Activated naive CD8-positive, alpha-beta T cell (primary cell): Measurements from ENCODE around the gene KIRREL2.
"Not testable (repeated sequence)": the region's sequence is repeated elsewhere in the genome, so short reads cannot be mapped to it uniquely, and the experiment has no call there.

Experiments
- H3K27ac Mint-ChIP-seq: one replicate; pipeline ENCODE4 v1.8.0; 2021; ENCODE audit warnings: mixed read lengths
- H3K27me3 Mint-ChIP-seq: one replicate; pipeline ENCODE4 v1.8.0; 2021; ENCODE audit warnings: mixed read lengths
- H3K36me3 Mint-ChIP-seq: one replicate; pipeline ENCODE4 v1.8.0; 2021; ENCODE audit warnings: mixed read lengths
- H3K4me1 Mint-ChIP-seq: one replicate; pipeline ENCODE4 v1.8.0; 2021; ENCODE audit warnings: low read depth, mixed read lengths
- H3K4me3 Mint-ChIP-seq: one replicate; pipeline ENCODE4 v1.8.0; 2021; ENCODE audit warnings: mild to moderate bottlenecking, mixed read lengths
- H3K9me3 Mint-ChIP-seq: one replicate; pipeline ENCODE4 v1.8.0; 2021; ENCODE audit warnings: low read depth, mixed read lengths

The KIRREL2 gene

DNA sequence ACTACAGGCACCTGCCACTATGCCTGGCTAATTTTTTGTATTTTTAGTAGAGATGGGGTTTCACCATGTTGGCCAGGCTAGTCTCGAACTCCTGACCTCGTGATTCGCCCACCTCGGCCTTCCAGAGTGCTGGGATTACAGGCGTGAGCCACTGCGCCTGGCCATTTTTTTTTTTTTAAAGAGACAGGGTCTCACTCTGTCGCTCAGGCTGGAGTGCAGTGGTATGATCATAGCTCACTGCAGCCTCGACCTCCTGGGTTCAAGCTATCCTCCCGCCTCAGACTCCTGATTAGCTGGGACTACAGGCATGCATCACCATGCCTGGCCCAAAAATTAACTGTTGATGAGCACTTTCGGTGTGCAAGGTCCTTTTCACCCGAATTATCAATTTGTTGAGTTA lies 20.6 kb upstream of the KIRREL2 start:
- H3K36me3 Mint-ChIP-seq, H3K4me3 Mint-ChIP-seq, H3K4me1 Mint-ChIP-seq, H3K27ac Mint-ChIP-seq, H3K9me3 Mint-ChIP-seq: not testable (repeated sequence)
- peaks cover 20% of the 10 kb centered on the region for H3K27me3 Mint-ChIP-seq

DNA sequence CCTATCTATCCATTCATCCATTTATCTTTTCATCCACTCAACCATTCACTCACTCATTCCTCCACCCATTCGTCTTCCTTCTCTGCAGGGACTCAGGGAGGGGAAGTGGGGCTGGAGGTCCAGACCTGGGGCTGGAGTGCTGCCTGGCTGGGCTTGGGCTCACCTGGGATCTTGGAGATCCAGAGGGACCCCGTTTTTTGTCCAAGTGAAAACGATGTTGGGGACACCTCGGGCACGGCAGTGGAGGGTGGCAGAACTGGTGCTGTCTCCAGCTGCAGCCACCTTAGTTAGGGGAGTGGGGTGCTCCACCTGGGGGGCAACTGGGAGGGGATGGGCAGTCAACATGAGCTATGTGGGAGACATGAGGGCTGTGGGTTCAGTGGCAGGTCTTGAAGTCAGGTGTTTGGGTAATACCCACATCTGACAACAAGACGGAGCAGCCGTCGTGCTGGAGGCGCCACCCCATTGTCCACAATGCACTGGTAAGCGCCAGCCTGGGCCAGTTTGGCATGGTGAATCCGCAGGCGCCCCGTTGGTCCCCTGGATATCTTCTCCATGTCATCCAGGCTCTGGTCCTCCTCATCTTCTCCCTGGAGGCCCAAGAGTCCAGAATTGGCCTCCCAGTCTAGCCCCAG lies 14.6 kb upstream of the KIRREL2 start:
- H3K9me3 Mint-ChIP-seq, result no peaks in the 10 kb centered on the region
- no peak overlapping the region for H3K4me3 Mint-ChIP-seq
- peaks cover 4% of the 10 kb centered on the region for H3K36me3 Mint-ChIP-seq
- H3K27ac Mint-ChIP-seq, result no peak overlapping the region
- H3K27me3 Mint-ChIP-seq, result peaks cover 29% of the 10 kb centered on the region
- peaks cover 15% of the 10 kb centered on the region for H3K4me1 Mint-ChIP-seq

DNA sequence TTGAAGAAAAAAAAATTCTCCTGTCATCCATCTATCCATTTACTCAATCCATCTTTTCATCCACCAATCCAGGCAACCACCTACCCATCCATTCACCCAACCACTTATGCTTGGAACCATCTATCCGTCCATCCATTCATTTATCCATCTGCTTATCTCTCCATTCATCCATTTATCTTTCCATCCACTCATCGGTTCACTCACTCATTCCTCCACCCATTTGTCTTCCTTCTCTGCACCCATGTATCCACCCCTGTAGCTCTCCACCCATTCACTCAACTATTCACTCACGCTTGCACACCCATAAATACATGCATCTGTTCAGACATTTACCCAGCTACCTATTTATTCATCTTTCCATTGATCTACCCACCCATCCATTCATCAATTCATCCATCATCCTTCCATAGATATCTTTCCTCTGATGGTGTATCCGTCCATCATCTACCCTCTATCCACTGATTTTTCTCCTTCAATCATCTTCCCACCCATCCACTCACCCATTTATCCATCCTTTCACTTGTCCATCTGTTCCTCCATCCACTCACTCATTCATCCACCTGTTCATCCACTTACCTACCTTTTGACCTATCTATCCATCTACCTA lies 13.9 kb upstream of the KIRREL2 start:
- Mint-ChIP-seq H3K4me1 (peaks cover 15% of the 10 kb centered on the region), H3K4me3 (no peak overlapping the region), H3K27me3 (peaks cover 29% of the 10 kb centered on the region), H3K36me3 (peaks cover 4% of the 10 kb centered on the region), H3K9me3 (no peaks in the 10 kb centered on the region), H3K27ac (no peak overlapping the region)

DNA sequence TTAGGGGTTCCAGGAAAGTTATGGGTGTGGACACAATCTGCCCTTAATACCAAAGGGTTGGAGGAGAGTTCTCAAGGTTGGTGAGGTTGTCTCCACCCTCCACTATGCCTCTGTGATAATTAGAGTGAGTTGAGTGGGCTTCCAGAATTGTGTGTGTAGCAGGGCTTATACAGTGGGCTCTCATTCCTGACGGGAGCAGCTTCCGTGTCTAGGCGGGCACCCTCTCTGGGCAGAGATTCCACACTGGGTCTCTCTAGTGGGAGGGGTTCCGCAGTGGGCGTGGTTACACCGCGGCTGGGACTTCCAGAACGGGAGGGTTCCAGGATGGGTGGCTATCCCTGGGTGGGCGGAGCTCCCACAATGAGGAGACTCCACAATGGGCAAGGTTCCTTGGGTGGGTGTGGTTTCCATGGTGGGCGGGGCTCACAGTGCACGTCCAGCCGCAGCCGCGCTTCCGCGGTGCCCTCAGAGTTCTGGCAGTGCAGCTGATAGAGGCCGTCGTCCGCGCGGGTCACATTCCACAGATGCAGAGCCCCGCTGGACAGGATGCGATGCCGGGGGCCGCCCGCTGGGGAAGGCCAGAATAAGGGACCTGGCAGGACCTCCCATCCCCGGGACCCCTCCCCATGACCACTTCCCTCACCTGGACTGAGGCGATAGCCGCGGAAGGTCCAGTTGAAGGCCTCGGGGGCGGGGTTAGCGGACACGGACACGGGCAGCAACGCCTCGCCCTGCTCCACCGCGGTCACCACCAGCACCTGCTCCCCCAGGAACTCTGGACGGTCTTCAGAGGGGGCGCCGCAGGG lies 12.8 kb upstream of the KIRREL2 start:
- Mint-ChIP-seq H3K9me3 (no peaks in the 10 kb centered on the region), H3K27me3 (peaks cover 33% of the 10 kb centered on the region), H3K27ac (no peak overlapping the region), H3K36me3 (peaks cover 4% of the 10 kb centered on the region), H3K4me1 (peaks cover 15% of the 10 kb centered on the region), H3K4me3 (peak overlapping the region; percentile 14)

DNA sequence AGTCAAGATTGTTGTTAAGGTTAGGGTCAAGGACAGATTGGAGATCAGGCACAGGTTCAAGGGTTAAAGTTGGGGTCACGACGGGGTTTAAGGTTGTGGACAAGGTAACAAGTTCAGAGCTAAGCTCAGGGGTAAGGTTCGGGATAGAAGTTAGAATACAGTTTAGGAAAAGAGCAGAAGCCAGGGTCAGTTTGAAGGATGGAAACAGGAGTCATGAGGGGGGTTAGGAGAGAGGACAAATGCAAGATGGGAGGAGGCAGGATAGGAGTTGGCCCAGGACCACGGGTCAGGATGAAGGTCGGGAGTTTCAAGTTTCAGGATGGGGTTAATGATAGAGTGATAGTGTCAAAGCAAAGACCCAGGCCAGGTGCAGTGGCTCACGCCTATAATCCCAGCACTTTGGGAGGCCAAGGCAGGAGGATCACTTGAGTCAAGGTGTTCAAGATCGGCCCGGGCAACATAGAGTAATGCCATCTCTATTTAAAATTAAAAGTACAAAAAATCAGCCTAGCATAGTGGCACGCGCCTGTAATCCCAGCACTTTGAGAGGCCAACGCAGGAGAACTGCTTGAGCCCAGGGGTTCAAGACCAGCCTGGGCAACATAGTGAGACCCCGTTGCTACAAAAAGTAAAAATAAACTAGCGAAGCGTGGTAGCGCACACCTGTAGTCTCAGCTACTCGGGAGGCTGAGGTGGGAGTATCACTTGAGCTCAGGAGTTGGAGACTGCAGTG lies 12.1 kb upstream of the KIRREL2 start:
- Mint-ChIP-seq H3K4me3 (peak overlapping the region; percentile 89), H3K36me3 (peaks cover 4% of the 10 kb centered on the region), H3K27ac (no peak overlapping the region), H3K9me3 (no peaks in the 10 kb centered on the region), H3K27me3 (peaks cover 36% of the 10 kb centered on the region), H3K4me1 (peaks cover 15% of the 10 kb centered on the region)

DNA sequence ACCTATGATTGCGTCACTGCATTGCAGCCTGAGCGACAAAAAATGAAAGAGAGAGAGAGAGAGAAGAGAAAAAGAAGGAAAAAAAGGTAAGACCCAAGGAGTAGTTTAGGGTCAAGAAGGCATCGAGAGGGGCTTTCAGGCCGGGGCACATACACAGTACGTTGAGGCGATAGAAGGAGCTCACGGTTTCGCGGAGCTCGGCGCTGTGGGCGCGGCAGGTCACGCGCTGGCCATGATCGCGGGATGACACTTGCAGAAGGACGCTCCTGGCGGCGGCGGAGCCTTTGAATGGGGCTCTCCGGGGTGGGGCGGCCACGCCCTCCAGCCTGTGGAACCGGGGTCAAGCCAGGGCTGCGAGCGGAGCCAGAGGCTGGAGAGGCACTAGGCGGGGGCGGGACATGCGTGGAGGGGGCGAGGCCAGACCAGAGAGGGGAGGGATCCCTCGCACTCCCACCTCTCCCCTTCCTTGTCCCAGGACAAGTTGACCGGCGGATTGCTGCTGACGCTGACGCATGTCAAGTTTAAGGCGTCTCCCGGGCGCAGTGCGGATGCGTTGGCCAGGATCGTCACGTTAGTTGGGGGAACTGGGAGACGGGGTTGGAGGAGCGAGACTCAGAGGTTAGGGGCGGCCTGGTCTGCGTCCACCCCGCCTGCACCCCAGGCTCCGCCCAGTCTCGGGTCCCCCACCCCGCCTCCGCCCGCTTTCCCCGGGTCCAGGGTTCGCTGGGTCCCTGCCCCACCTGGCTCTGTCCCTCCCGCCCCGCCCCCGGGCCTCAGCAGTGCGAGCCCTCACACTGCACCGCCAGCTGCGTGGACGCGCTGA lies 11.3 kb upstream of the KIRREL2 start:
- H3K27me3 Mint-ChIP-seq, result peaks cover 36% of the 10 kb centered on the region
- peak overlapping the region; percentile 89 for H3K4me3 Mint-ChIP-seq
- no peak overlapping the region for H3K27ac Mint-ChIP-seq
- H3K9me3 Mint-ChIP-seq, result no peaks in the 10 kb centered on the region
- peaks cover 4% of the 10 kb centered on the region for H3K36me3 Mint-ChIP-seq
- peaks cover 15% of the 10 kb centered on the region for H3K4me1 Mint-ChIP-seq

DNA sequence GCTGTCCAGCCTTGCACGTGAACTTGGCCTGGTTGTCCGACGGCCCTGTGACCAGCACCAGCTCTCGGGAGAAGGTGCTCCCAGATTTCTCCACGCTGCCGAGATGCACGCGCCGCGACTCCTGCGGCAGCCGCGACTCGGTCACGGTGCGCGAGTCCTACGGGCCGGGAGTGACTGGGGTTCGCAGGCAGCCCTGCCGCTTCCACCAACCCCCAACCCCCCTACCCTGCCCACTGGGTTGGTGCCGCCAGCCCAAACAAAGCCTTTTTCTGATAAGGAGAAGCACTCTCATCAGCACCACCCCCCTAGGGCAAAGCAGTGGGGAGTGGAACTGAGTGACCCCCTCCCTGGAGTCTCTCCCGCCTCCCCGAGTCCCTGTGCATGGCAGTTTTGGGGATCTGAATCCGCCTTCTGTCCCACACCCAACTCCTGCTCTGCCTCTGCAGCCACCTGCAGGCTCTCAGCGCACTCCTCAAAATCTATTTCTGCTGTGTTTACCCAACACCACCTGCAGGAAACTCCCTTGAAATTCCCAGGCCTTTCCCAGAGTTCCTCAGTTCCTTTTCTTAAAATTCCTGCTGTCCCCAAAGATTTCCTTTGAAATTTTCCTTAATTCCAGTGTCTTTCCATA lies 10.6 kb upstream of the KIRREL2 start:
- Mint-ChIP-seq H3K4me3 (peak overlapping the region; percentile 61), H3K27ac (no peak overlapping the region), H3K9me3 (no peaks in the 10 kb centered on the region), H3K36me3 (peaks cover 4% of the 10 kb centered on the region), H3K27me3 (peaks cover 36% of the 10 kb centered on the region), H3K4me1 (peaks cover 19% of the 10 kb centered on the region)

DNA sequence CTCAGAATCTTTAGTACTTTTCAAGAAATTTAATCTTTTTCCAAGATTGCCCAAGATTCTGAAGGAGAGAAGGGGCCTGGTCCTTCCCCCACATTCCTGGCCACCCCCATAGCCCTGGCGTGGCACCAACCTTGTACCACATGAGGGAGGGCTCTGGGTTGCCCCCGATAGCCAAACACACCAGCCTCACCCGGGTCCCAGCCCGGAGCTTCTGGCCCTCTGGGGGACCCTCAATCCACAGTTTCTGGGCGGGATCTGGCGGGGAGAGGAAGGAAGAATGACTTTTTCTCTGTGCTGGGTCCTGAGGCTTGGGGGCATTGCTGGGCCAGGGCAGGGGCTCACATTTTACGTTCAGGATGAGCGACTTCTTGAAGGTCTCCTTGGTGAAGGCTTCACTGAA lies 8.8 kb upstream of the KIRREL2 start:
- Mint-ChIP-seq H3K27me3 (peaks cover 30% of the 10 kb centered on the region), H3K4me1 (peaks cover 19% of the 10 kb centered on the region), H3K9me3 (no peaks in the 10 kb centered on the region), H3K4me3 (no peak overlapping the region), H3K27ac (no peak overlapping the region), H3K36me3 (no peaks in the 10 kb centered on the region)

DNA sequence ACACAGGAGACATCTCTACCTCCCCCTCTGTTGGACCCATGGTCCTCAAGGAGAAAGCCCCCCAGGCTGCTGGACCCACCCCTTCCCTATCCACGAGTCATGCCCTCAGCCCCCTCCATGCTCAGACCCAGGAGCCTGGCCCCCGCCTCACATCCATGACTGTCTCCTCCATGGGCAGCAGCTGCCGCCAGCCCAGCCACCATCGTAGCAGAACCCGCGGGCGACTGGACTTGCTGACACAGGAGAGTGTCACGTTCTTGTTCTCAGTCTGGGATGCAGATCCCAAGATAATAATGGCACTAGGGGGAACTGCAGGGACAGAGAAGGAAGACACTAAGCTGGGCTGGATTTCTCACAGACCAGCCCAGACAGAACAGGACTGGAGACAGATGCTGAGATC lies 8.2 kb upstream of the KIRREL2 start:
- no peaks in the 10 kb centered on the region for H3K36me3 Mint-ChIP-seq
- H3K4me3 Mint-ChIP-seq, result no peak overlapping the region
- H3K27me3 Mint-ChIP-seq, result peaks cover 25% of the 10 kb centered on the region
- no peak overlapping the region for H3K27ac Mint-ChIP-seq
- H3K4me1 Mint-ChIP-seq, result peaks cover 21% of the 10 kb centered on the region
- H3K9me3 Mint-ChIP-seq, result no peaks in the 10 kb centered on the region

DNA sequence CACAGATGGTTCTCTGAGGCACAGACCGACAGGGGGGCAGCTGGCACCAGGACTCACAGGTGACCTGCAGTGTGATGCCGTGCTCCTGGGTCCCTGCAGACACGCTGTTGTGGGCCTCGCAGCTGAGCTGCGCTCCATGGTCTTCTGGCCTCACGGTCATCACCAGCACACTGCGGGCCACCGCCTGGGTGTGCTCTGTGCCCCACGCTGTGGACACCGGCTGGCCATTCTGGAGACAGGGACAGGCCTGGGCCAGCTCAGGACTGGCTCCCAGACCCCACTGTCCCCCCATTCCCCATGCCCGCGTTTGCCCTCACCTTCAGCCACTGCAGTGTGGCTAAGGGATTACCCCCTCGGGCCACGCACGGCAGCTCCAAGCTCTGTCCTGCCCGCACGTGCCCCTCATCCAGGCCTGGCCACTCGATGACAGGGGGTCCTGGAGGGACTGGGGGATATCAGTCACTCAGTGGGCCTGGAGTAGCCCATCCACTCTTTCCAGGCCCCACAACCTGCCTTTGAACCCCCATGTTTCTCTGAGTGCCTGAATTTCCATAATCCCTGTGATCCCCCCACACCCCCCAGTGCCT lies 7.7 kb upstream of the KIRREL2 start:
- Mint-ChIP-seq H3K4me1 (peaks cover 21% of the 10 kb centered on the region), H3K27me3 (peaks cover 23% of the 10 kb centered on the region), H3K36me3 (no peaks in the 10 kb centered on the region), H3K9me3 (no peaks in the 10 kb centered on the region), H3K4me3 (no peak overlapping the region), H3K27ac (no peak overlapping the region)

DNA sequence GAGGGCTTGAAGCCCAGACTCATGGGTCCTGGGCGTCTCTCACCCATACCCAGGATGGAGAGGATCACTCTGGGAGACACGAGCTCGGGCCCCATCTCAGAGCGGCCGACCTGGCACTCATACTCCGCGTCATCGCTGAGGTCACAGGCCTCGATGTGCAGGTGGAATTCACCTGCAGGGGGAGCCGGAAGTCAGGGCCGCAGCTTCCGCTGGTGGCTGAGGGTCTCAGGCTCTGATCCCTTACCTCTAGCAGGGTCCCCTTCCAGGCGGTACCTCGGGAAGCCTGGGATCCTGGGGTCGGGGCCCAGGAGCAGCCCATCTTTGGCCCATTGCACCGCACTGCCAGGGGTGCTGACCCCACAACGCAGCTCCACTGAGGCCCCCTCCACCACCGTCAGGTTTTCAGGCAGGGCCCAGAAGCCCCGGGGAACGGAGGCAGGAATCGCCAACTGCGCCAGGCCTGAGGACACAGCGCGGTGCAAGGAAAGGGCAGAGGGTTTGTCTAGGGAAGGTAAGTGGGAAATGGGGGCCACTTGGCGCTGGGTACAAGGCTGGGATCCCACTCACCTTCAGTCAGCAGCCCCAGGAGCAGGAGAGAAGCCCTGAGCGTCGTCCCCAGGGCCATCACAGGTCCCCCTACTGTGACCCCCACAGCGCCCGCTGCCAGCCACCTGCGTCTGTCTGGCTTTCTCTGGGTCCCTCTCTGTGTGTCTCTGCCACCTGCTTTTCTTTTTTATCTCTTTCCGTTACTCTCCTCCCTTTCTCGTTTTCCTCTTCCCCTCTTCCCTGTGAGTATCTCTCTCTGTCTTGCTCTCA lies 5.3 kb upstream of the KIRREL2 start:
- H3K27me3 Mint-ChIP-seq, result peaks cover 17% of the 10 kb centered on the region
- no peak overlapping the region for H3K27ac Mint-ChIP-seq
- H3K36me3 Mint-ChIP-seq, result no peaks in the 10 kb centered on the region
- H3K4me1 Mint-ChIP-seq, result peaks cover 10% of the 10 kb centered on the region
- H3K4me3 Mint-ChIP-seq, result peak overlapping the region; percentile 20
- no peaks in the 10 kb centered on the region for H3K9me3 Mint-ChIP-seq

DNA sequence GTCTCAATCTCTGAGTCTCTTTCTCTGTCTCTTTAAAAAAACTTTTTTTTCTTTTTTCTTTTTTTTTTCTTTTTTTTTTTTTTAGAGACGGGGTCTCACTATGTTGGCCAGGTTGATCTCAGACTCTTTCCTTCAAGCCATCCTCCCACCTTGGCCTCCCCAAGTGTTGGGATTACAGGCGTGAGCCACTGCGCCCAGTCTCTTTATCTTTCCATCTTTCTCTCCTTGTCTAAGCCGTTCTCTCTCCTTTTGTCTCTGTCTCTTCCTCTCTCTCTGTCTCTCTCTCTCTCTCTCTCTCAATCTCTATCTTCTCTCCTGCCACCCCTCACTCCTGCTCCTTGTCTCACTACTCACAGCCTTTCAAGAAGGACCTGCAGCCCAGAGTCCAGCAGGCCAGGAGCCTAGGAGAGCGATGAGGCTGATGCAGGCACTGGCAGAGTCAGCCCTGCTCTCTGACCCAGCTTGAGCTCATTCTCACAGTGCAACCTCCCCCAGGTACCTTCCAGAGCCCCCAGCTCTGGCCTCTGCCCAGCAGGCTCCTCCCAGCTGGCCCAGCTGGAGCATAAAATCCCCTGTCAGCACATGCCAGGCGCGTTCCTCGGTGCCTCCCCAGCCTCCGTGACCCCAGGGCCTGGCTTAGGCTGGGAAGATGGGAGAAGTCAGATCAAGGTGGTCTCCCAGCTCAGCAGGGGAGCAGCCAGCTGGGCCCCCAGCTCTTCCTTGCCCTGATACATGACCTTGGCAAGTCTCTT lies 4.5 kb upstream of the KIRREL2 start, which contains the start of gene NPHS1:
Gene NPHS1 (minus strand): TSS at position 476 of the 752 bp plus-strand sequence. CDS start 667 bp downstream, outside the sequence.
- Mint-ChIP-seq H3K27ac (no peak within 1 kb of the TSS), H3K36me3 (no peaks in the 10 kb centered on the region), H3K9me3 (no peaks in the 10 kb centered on the region), H3K27me3 (peaks cover 12% of the 10 kb centered on the region), H3K4me3 (peak within 1 kb of the TSS; percentile 3), H3K4me1 (peaks cover 9% of the 10 kb centered on the region)
